NT2/D1 (cell line): Measurements from ENCODE around the gene PODXL.

Experiments used
- SUZ12 ChIP-seq: IDR thresholded peaks from 2 replicates; pipeline ENCODE4 v1.6.1; 2011; ENCODE audit not compliant: insufficient read length, insufficient read depth; ENCODE audit errors: extremely low read depth
- YY1 ChIP-seq: IDR thresholded peaks from 2 replicates; pipeline ENCODE4 v1.6.1; 2011; ENCODE audit not compliant: insufficient read length, insufficient read depth
- ZNF274 ChIP-seq: IDR thresholded peaks from 2 replicates; pipeline ENCODE4 v1.6.1; 2011; ENCODE audit warnings: mild to moderate bottlenecking, low read depth, low read length

GRCh38 chr7:131507592-131508331 lies 48.7 kb downstream of the PODXL start:
- TF ChIP-seq ZNF274: no peak
- TF ChIP-seq SUZ12: no peak
- no peak for TF ChIP-seq YY1
